Gastroesophageal sphincter (tissue), 4 donors: ENCODE data around the gene CCAR1. TPM values are rescaled to one million over a fixed set of nuclear protein-coding genes. Genes with fewer than 3 reads are reported as not detected.
A peak's percentile ranks its signal among the peaks of the same experiment; 100 is the strongest.

Experiments
- ATAC-seq: fragments of 150-250 bp; one replicate; pipeline ENCODE4 v1.9.1; 2016; ENCODE audit warnings: mild to moderate bottlenecking, moderate library complexity
- H3K27ac ChIP-seq, 4 donors: fragments of 200-600 bp; sonication (generic) in 3 of 4; 1 replicate in 3 of 4; 2 replicates in 1 of 4; pipeline ENCODE4 v1.5.1; 2016 to 2019
- H3K27me3 ChIP-seq: fragments of 200-600 bp; sonication (generic); one replicate; pipeline ENCODE4 v1.5.1; 2019
- H3K36me3 ChIP-seq, 2 donors: fragments of 200-600 bp; sonication (generic); one replicate each; pipeline ENCODE4 v1.5.1; 2019; ENCODE audit warnings: control low read depth in 1 of 2
- H3K4me1 ChIP-seq, 3 donors: fragments of 200-600 bp; sonication (generic); 1 replicate in 2 of 3; 2 replicates in 1 of 3; pipeline ENCODE4 v1.5.1; 2016 to 2019; ENCODE audit warnings: control low read depth in 2 of 3
- H3K4me3 ChIP-seq, 2 donors: fragments of 200-600 bp; sonication (generic); one replicate each; pipeline ENCODE4 v1.5.1; 2019; ENCODE audit warnings: mild to moderate bottlenecking in 1 of 2, moderate library complexity in 1 of 2
- H3K9me3 ChIP-seq, 3 donors: fragments of 200-600 bp; sonication (generic); one replicate each; pipeline ENCODE4 v1.5.1; 2017 to 2019; ENCODE audit warnings: control low read depth in 2 of 3
- EP300 ChIP-seq: sonication (generic); formaldehyde crosslinking; IDR thresholded peaks from one replicate; pipeline ENCODE4 v1.6.1; 2017; ENCODE audit warnings: antibody characterized with exemption, mild to moderate bottlenecking
- POLR2A ChIP-seq, 2 donors: fragments of 450-650 bp; IDR thresholded peaks; one replicate each; pipeline ENCODE4 v1.6.1; 2017; ENCODE audit warnings: antibody characterized with exemption in 2 of 2, mild to moderate bottlenecking in 2 of 2, moderate library complexity in 1 of 2
- POLR2AphosphoS5 ChIP-seq: sonication (generic); formaldehyde crosslinking; IDR thresholded peaks from one replicate; pipeline ENCODE4 v1.6.1; 2017; ENCODE audit warnings: antibody characterized with exemption
- WGBS, 2 donors: methylation state at CpG; one replicate each; pipeline ENCODE4 v1.1.5; 2018; ENCODE audit warnings: low coverage in 1 of 2; 5-methylcytosine and 5-hydroxymethylcytosine counted together
- total RNA-seq, 4 donors: library from RNA; depleted of rRNA; stranded (reverse); fragments of >200 nt; gene quantifications; one replicate each; pipeline ENCODE4 v1.1.0, GENCODE V29; 2016
- TF ChIP-seq, protein P1 (sequence below), 4 experiments: fragments of 200-600 bp in 2 of 4; fragments of 450-650 bp in 2 of 4; sonication (generic) in 1 of 4; IDR thresholded peaks; one replicate each; pipeline ENCODE4 v1.5.1; 2017 to 2019; ENCODE audit warnings: antibody characterized with exemption in 4 of 4, mild to moderate bottlenecking in 2 of 4, moderate library complexity in 2 of 4

The CCAR1 gene
- total RNA-seq, 4 donors from 2014 or later: 42.4 to 60.8 (median 54.8) TPM

DNA sequence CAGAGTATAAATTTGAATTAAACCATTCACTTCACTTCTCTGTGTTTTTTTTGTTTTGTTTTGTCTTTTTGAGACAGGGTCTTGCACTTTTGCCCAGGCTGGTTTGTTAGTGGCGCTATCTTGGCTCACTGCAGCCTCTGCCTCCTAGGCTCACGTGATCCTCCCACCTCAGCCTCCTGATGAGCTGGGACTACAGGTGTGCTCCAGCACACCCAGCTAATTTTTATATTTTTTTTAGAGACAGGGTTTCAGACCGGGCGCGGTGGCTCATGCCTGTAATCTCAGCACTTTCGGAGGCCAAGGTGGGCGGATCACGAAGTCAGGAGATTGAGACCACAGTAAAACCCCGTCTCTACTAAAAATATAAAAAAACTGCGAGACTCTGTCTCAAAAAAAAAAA lies 69.4 kb downstream of the CCAR1 start:
- 80 to 100% methylated on average over 2 to 3 of the region's 10 CpGs for WGBS, 2 donors
- H3K9me3 ChIP-seq: no peaks in the 10 kb centered on the region
- TF ChIP-seq POLR2A (IDR thresholded peaks at IDR 0.05): no peak
- no peak for TF ChIP-seq POLR2AphosphoS5
- no peak for TF ChIP-seq EP300
- TF ChIP-seq, protein P1, sequence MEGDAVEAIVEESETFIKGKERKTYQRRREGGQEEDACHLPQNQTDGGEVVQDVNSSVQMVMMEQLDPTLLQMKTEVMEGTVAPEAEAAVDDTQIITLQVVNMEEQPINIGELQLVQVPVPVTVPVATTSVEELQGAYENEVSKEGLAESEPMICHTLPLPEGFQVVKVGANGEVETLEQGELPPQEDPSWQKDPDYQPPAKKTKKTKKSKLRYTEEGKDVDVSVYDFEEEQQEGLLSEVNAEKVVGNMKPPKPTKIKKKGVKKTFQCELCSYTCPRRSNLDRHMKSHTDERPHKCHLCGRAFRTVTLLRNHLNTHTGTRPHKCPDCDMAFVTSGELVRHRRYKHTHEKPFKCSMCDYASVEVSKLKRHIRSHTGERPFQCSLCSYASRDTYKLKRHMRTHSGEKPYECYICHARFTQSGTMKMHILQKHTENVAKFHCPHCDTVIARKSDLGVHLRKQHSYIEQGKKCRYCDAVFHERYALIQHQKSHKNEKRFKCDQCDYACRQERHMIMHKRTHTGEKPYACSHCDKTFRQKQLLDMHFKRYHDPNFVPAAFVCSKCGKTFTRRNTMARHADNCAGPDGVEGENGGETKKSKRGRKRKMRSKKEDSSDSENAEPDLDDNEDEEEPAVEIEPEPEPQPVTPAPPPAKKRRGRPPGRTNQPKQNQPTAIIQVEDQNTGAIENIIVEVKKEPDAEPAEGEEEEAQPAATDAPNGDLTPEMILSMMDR (IDR thresholded peaks at IDR 0.05): no peak
- H3K27me3 ChIP-seq: no peaks in the 10 kb centered on the region
- no peak overlapping the region for H3K4me3 ChIP-seq
- H3K27ac ChIP-seq: no peak overlapping the region
- no peak for ATAC-seq
- H3K4me1 ChIP-seq: no peaks in the 10 kb centered on the region
- H3K36me3 ChIP-seq: peaks cover 15 to 99% of the 10 kb centered on the region in 2 donors

GRCh38 chr10:68792115-68792514 lies 71.1 kb downstream of the CCAR1 start:
- Histone ChIP-seq H3K27me3 (no peaks in the 10 kb centered on the region), H3K4me3 (no peak overlapping the region), H3K27ac (no peak overlapping the region), H3K4me1 (no peaks in the 10 kb centered on the region), H3K36me3 (peaks cover 10 to 99% of the 10 kb centered on the region in 2 donors), H3K9me3 (no peaks in the 10 kb centered on the region)
- no peak for ATAC-seq
- 40 to 78% methylated on average over 1 of the region's 1 CpG for WGBS, 2 donors
- TF ChIP-seq, protein P1 (IDR thresholded peaks at IDR 0.05): peak in 2 of 4 experiments; percentile 11 to 18
- no peak for TF ChIP-seq POLR2A (IDR thresholded peaks at IDR 0.05)

- Histone ChIP-seq H3K36me3 (peaks cover 0 to 65% of the 10 kb centered on the region in 2 donors), H3K4me1 (peaks cover 0 to 8% (median 0%) of the 10 kb centered on the region in 3 donors), H3K27me3 (no peaks in the 10 kb centered on the region), H3K9me3 (no peaks in the 10 kb centered on the region), H3K27ac (no peak overlapping the region), H3K4me3 (no peak overlapping the region)
- 100% methylated on average over 1 of the region's 4 CpGs for WGBS, 2 donors
- TF ChIP-seq EP300 (no peak), POLR2AphosphoS5 (no peak), POLR2A (IDR thresholded peaks at IDR 0.05) (no peak)
- TF ChIP-seq, protein P1 (IDR thresholded peaks at IDR 0.05): no peak
- no peak for ATAC-seq
Measured at GRCh38 chr10:68795886-68796532, 75.0 kb downstream of the CCAR1 start.

DNA sequence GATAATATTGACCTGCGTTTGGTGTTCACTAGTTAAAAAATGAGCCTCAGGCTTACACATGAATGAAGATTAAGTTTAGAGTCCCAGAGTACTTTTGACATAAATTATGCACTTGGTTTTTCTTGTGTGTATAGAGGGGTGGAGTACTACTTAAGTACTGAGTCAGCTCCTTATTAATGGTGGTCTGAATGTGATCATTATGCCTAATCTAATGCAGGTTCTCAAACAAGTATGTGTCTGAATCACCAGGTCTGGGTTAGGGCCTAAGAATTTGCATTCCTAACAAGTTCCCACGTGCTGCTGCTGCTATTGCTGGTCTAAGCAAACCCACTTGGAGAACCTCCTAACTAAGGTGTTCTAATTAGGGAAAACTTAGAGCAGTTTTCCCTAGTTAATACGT lies 75.6 kb downstream of the CCAR1 start:
- no peaks in the 10 kb centered on the region for H3K27me3 ChIP-seq
- H3K9me3 ChIP-seq: no peaks in the 10 kb centered on the region
- 65 to 80% methylated on average over 3 of the region's 3 CpGs for WGBS, 2 donors
- H3K27ac ChIP-seq: no peak overlapping the region
- no peak for ATAC-seq
- H3K4me3 ChIP-seq: no peak overlapping the region
- H3K36me3 ChIP-seq: peaks cover 0 to 59% of the 10 kb centered on the region in 2 donors
- TF ChIP-seq EP300 (no peak), POLR2AphosphoS5 (no peak), POLR2A (IDR thresholded peaks at IDR 0.05) (no peak)
- TF ChIP-seq, protein P1 (IDR thresholded peaks at IDR 0.05): no peak
- H3K4me1 ChIP-seq: peaks cover 0 to 8% (median 0%) of the 10 kb centered on the region in 3 donors

- no peak for ATAC-seq
- Histone ChIP-seq H3K9me3 (no peaks in the 10 kb centered on the region), H3K27me3 (no peaks in the 10 kb centered on the region), H3K27ac (no peak overlapping the region), H3K36me3 (peaks cover 0 to 23% of the 10 kb centered on the region in 2 donors), H3K4me3 (no peak overlapping the region), H3K4me1 (peaks cover 0 to 8% (median 0%) of the 10 kb centered on the region in 3 donors)
- 28 to 32% methylated on average over 2 of the region's 2 CpGs for WGBS, 2 donors
- TF ChIP-seq, protein P1 (IDR thresholded peaks at IDR 0.05): no peak
- TF ChIP-seq POLR2A (IDR thresholded peaks at IDR 0.05) (no peak), EP300 (no peak), POLR2AphosphoS5 (no peak)
Measured at GRCh38 chr10:68800211-68800610, 79.2 kb downstream of the CCAR1 start.
